GM12864 (cell line): ENCODE results near the gene ZBP1.

ENCODE experiments used
- DNase-seq: peaks from one replicate; pipeline ENCODE4 v3.0.0-alpha.2; 2011; ENCODE audit warnings: low read depth
- H3K4me3 ChIP-seq: 2 replicates; pipeline ENCODE4 v1.5.1; 2011; ENCODE audit warnings: mild to moderate bottlenecking, low read depth, low read length, control low read depth
- TF ChIP-seq, protein P1 (sequence below): IDR thresholded peaks from 2 replicates; pipeline ENCODE4 v1.5.1; 2011; ENCODE audit warnings: low read depth, mild to moderate bottlenecking, moderate library complexity, low read length, control low read depth, inconsistent platforms; ENCODE audit errors: missing control alignments

Gene ZBP1

DNA sequence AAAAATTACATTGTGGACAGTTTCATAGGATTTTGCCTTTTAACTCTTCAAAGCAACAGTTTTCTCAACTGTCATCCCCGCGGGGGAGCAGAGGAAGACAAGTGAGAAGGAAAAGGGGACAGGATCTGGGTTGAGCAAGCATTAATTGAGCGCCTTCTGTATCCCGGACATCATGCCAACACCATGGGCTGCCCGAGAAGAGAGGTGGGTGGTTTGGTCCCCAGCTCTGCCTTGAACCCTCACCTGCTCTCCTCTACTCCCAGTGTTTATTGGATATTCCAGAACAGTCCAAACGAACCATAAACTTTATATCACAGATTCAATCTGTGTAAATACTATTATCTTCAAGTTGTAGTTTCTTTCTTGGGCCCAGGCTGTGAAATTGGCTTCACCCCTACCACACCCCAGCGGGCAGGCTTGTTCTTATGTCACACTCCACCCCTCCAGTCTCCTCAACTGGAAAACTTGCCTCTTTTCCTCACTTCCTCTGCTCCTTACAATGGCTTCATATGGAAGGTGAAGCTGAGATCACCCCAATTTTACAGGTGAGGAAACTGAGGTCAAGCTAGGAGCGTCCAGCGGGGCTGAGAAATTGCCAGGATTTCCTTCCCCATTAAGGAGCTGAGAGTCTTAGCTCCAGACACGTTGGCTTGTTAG lies 53.3 kb downstream of the ZBP1 start:
- TF ChIP-seq, protein P1, sequence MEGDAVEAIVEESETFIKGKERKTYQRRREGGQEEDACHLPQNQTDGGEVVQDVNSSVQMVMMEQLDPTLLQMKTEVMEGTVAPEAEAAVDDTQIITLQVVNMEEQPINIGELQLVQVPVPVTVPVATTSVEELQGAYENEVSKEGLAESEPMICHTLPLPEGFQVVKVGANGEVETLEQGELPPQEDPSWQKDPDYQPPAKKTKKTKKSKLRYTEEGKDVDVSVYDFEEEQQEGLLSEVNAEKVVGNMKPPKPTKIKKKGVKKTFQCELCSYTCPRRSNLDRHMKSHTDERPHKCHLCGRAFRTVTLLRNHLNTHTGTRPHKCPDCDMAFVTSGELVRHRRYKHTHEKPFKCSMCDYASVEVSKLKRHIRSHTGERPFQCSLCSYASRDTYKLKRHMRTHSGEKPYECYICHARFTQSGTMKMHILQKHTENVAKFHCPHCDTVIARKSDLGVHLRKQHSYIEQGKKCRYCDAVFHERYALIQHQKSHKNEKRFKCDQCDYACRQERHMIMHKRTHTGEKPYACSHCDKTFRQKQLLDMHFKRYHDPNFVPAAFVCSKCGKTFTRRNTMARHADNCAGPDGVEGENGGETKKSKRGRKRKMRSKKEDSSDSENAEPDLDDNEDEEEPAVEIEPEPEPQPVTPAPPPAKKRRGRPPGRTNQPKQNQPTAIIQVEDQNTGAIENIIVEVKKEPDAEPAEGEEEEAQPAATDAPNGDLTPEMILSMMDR = no peak
- H3K4me3 ChIP-seq = no peak overlapping the region

GRCh38 chr20:57566399-57566798 lies 53.8 kb downstream of the ZBP1 start:
- no peak overlapping the region for H3K4me3 ChIP-seq
- DNase-seq = no peak
- TF ChIP-seq, protein P1 = no peak

More for the DNA sequence above, 53.3 kb downstream of the ZBP1 start:
- DNase-seq = no peak

DNA sequence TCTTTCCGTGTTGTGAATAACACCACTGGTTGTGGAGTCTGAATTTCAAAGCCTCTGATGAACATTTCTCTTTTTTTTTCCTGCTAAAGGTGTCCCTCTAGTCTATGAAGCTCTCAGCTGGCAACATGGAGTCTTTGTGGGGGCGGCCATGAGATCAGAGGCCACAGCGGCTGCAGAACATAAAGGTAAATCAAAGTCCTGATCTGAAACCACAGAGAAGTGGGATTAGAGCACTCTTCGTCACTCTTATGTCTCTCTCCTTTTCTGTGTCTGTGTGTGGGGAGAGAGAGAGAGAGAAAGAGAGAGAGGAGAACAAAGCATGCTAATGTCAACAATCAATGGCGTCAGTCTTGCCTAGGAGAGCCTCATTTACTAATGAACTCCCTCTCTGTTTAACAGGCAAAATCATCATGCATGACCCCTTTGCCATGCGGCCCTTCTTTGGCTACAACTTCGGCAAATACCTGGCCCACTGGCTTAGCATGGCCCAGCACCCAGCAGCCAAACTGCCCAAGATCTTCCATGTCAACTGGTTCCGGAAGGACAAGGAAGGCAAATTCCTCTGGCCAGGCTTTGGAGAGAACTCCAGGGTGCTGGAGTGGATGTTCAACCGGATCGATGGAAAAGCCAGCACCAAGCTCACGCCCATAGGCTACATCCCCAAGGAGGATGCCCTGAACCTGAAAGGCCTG lies 55.1 kb downstream of the ZBP1 start:
- TF ChIP-seq, protein P1 = no peak
- DNase-seq = no peak
- H3K4me3 ChIP-seq = no peak overlapping the region

- H3K4me3 ChIP-seq = no peak overlapping the region
- TF ChIP-seq, protein P1 = no peak
- DNase-seq = no peak
Measured at GRCh38 chr20:57564180-57564802, 55.9 kb downstream of the ZBP1 start.

DNA sequence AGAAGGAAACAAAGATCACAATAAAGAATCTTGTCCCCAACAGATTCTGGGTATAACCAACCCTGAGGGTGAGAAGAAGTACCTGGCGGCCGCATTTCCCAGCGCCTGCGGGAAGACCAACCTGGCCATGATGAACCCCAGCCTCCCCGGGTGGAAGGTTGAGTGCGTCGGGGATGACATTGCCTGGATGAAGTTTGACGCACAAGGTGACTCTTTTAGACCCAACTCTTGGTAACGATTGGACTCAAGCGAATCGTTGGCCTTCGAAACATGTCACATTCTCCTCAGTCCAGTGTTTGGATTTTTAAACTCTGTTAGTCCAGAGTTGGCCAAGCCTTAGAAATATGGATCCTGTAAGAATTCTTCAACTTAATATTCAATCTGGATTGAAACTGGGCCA lies 56.7 kb downstream of the ZBP1 start:
- no peak for DNase-seq
- TF ChIP-seq, protein P1 = no peak
- no peak overlapping the region for H3K4me3 ChIP-seq

GRCh38 chr20:57562541-57563465 lies 57.4 kb downstream of the ZBP1 start:
- TF ChIP-seq, protein P1 = no peak
- no peak for DNase-seq
- H3K4me3 ChIP-seq = no peak overlapping the region
